Measurements from ENCODE around the gene ATP5F1D. TPM values are rescaled to one million over a fixed set of nuclear protein-coding genes. Genes with fewer than 3 reads are reported as not detected.
A peak's percentile ranks its signal among the peaks of the same experiment; 100 is the strongest.

ATP5F1D gene
- total and polyA plus RNA-seq, 2 of the 13 experiments (the other 11 are each of a cell fraction or from before 2014, with no cell fraction given) = 39.4 to 78.7 TPM

GRCh38 chr19:1269065-1269477 lies 27.5 kb downstream of the ATP5F1D start, which contains the start of gene CIRBP (continued):
- TF ChIP-seq ZNF574 (CRISPR knock-in tag; IDR thresholded peaks at IDR 0.05) = no peak
- TF ChIP-seq ELF4 (CRISPR knock-in tag; IDR thresholded peaks at IDR 0.05; ENCODE audit: borderline replicate concordance) = no peak
- TF ChIP-seq PREB (CRISPR knock-in tag; IDR thresholded peaks at IDR 0.05) = no peak
- no peak for TF ChIP-seq GRHL1 (CRISPR knock-in tag; conservative IDR thresholded peaks at IDR 0.05)
- no peak for TF ChIP-seq ZNF121 (CRISPR knock-in tag; IDR thresholded peaks at IDR 0.05)
- TF ChIP-seq HIC2 (CRISPR knock-in tag; IDR thresholded peaks at IDR 0.05; ENCODE audit: low read depth) = no peak
- no peak for TF ChIP-seq KDM1A (CRISPR knock-in tag; IDR thresholded peaks at IDR 0.05)
- TF ChIP-seq ZNF34 (CRISPR knock-in tag; IDR thresholded peaks at IDR 0.05; ENCODE audit: borderline replicate concordance) = no peak
- no peak for TF ChIP-seq ZBTB26 (CRISPR knock-in tag; IDR thresholded peaks at IDR 0.05; ENCODE audit: borderline replicate concordance)
- peak; percentile 24; the same call in 1 of the 2 replicates for TF ChIP-seq ARID3A (IDR thresholded peaks at IDR 0.05; ENCODE audit: low read depth, low read length)
- peak; percentile 16; the same call in 1 of the 2 replicates for TF ChIP-seq HOXA3 (CRISPR knock-in tag; IDR thresholded peaks at IDR 0.05)
- TF ChIP-seq ZNF101 (CRISPR knock-in tag; IDR thresholded peaks at IDR 0.05; ENCODE audit: borderline replicate concordance, low read depth) = 0 out of 2 replicates have a peak, but pooled peaks have one; percentile 18
- 0 out of 2 replicates have a peak, but pooled peaks have one; percentile 13 for TF ChIP-seq ZNF430 (CRISPR knock-in tag; IDR thresholded peaks at IDR 0.05)
- no peak for TF ChIP-seq ZNF678 (CRISPR knock-in tag; IDR thresholded peaks at IDR 0.05)
- no peak for TF ChIP-seq ZNF639 (CRISPR knock-in tag; conservative IDR thresholded peaks at IDR 0.05)

All from HepG2 (cell line).